DMS53 (cell line): ENCODE data around the gene GLB1L2.
"Not testable (repeated sequence)": the region's sequence is repeated elsewhere in the genome, so short reads cannot be mapped to it uniquely, and the experiment has no call there.

ENCODE experiments used
- DNase-seq: peaks from one replicate; lab custom pipeline; 2025; lab: John Stamatoyannopoulos, UW

GLB1L2 gene

DNA sequence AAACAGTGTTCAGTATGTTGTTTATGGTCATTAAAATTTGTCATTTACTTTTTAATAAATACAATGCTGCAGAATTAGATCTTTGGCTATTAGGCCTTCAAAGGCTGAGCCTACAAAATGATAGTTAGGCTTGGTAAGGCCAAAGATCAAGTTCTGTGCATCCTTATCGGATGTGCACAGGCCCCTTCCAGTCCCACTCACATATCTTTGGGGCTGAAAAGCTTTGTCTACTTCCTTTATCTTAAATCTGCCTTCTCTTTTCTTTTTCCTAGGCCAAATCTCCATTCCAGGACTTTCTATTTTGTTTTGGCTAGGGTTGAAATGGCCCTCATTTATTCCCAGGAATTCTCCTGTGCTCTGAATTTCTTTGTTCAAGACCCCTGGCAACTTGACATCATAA, 3.4 kb upstream of the GLB1L2 start:
- DNase-seq = no peak

GRCh38 chr11:134330611-134331353, 1.0 kb upstream of the GLB1L2 start:
- peak; percentile 35 for DNase-seq

- peak; percentile 74 for DNase-seq
Observed at GRCh38 chr11:134332189-134332631, 422 bp downstream of the GLB1L2 start.

GRCh38 chr11:134332782-134333181, 994 bp downstream of the GLB1L2 start:
- DNase-seq = no peak

- no peak for DNase-seq
Observed at GRCh38 chr11:134333312-134333711, 1.5 kb downstream of the GLB1L2 start.

GRCh38 chr11:134333946-134334345, 2.2 kb downstream of the GLB1L2 start:
- DNase-seq = no peak

GRCh38 chr11:134334796-134335571, 3.2 kb downstream of the GLB1L2 start:
- DNase-seq = no peak

DNA sequence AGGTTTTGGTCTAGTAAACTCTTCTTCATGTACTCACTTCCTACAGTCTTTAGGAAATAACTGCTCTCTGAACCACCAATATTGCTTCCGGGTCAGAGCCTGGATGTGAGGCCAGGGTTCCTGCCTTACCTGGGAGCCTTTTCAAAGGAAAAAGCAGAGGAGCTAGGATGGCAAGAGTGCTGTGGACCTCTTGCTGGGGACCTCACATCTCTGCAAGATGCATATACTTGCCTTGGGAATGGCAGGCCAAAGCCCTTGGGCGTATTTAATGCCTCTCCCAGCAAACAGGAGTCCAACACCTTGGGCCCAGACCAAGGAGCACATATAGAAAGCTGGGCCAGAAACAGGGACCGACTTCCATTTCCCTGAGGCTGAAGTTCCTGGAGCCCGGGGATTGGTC, 5.3 kb downstream of the GLB1L2 start:
- DNase-seq = no peak

GRCh38 chr11:134338068-134338467, 6.3 kb downstream of the GLB1L2 start:
- DNase-seq = no peak

DNA sequence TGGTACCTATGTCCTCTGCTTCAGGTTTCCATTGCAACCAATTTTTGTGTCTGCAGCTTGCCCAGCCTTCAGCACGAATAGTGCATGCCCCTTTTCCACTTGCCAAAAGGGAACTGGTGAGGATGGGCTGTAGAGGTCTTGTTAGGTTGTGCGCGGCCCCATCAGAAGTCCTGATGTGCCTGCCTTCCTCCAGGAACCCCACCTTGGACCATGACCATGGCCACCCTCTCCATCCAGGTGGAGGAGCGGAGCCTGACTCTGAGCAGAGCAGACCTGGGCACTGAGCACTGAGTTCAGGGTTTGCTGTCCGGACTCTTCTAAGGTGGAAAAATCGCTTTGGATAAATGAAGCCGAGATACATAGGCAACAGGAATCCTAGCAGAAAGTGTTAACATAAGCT, 6.9 kb downstream of the GLB1L2 start:
- DNase-seq = no peak

GRCh38 chr11:134339756-134340155, 8.0 kb downstream of the GLB1L2 start:
- DNase-seq = no peak

- DNase-seq = no peak
Observed at GRCh38 chr11:134340354-134340964, 8.7 kb downstream of the GLB1L2 start.

GRCh38 chr11:134341805-134342571, 10.2 kb downstream of the GLB1L2 start:
- no peak for DNase-seq

- DNase-seq = no peak
Observed at GRCh38 chr11:134342572-134343340, 11.0 kb downstream of the GLB1L2 start.

DNA sequence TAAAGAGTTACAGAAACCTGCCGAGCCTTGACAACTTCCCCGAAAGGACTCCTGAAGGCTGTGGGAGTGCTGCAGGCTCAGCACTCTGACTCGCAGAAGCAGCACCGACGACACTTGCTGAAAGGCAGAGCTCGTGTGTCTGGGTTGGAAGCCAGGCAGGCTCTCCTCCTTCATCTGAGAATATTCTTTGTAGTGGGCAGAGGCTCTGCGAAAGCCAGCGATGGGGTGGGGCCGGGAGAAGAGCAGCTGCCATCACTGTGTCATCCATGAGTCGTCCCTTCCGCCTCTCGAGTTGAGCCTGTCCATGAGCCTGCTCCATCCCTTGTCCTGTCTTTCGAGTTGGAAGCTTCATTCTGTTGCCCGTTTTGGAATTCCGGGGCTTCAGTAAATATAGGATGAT, 11.9 kb downstream of the GLB1L2 start:
- DNase-seq = no peak

- DNase-seq = not testable (repeated sequence)
Observed at GRCh38 chr11:134344497-134345236, 12.9 kb downstream of the GLB1L2 start.

GRCh38 chr11:134345237-134345550, 13.4 kb downstream of the GLB1L2 start:
- DNase-seq = no peak

GRCh38 chr11:134346101-134346975, 14.6 kb downstream of the GLB1L2 start:
- no peak for DNase-seq

- DNase-seq = no peak
Observed at GRCh38 chr11:134346976-134347350, 15.2 kb downstream of the GLB1L2 start.

DNA sequence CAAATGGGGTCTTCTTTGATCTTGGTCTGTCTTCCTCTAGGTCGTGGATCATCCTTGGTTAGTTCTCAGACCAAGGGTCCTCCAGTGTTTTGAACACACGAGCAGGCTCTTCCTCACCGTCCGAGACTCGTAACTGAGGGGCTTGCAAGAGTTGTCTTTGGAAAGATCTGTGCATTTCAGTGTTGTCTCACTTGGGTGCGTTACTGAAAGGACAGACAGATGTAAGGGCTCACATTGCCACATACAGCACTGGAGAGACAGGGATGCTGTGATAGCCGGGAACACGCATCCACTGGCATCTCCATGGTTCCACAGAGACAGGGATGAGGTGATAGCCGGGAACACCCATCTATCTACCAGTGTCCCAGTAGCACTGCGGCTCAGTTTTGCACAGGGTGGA, 15.7 kb downstream of the GLB1L2 start:
- DNase-seq = no peak
